Osteoblast (primary cell): ENCODE data around the gene FOXRED2. TPM values are rescaled to one million over a fixed set of nuclear protein-coding genes. Genes with fewer than 3 reads are reported as not detected.

Source experiments
- DNase-seq: peaks from one replicate; pipeline ENCODE4 v3.0.0; 2011; ENCODE audit warnings: low spot score, mixed read lengths; ENCODE audit not compliant: insufficient read length; ENCODE audit errors: missing footprints
- H2AFZ ChIP-seq: 2 replicates; pipeline ENCODE4 v1.6.0; 2011; ENCODE audit warnings: mild to moderate bottlenecking, low read length
- H3K27ac ChIP-seq: 2 replicates; pipeline ENCODE4 v1.5.1; 2011; ENCODE audit warnings: mild to moderate bottlenecking, low read depth, low read length, moderate library complexity
- H3K27me3 ChIP-seq: 2 replicates; pipeline ENCODE4 v1.6.0; 2012; ENCODE audit warnings: mild to moderate bottlenecking, control low read depth, inconsistent platforms, low read length, moderate library complexity; ENCODE audit not compliant: insufficient read depth
- H3K36me3 ChIP-seq: 2 replicates; pipeline ENCODE4 v1.5.1; 2011; ENCODE audit warnings: mild to moderate bottlenecking, low read length, control low read depth, moderate library complexity; ENCODE audit not compliant: insufficient read depth
- H3K4me1 ChIP-seq: 2 replicates; pipeline ENCODE4 v1.5.1; 2011; ENCODE audit warnings: mild to moderate bottlenecking, low read length, control low read depth, moderate library complexity; ENCODE audit not compliant: insufficient read depth
- H3K4me2 ChIP-seq: 2 replicates; pipeline ENCODE4 v1.6.0; 2011; ENCODE audit warnings: mild to moderate bottlenecking, low read length; ENCODE audit not compliant: insufficient read depth
- H3K4me3 ChIP-seq: fragments of 200-600 bp; sonication (generic); 3 replicates; pipeline ENCODE4 v1.5.1; 2012; ENCODE audit warnings: mild to moderate bottlenecking, low read length, inconsistent platforms; ENCODE audit not compliant: insufficient read depth
- H3K79me2 ChIP-seq: 2 replicates; pipeline ENCODE4 v1.6.0; 2012; ENCODE audit warnings: mild to moderate bottlenecking, low read length, control low read depth, inconsistent platforms; ENCODE audit not compliant: insufficient read depth
- H3K9me3 ChIP-seq: 2 replicates; pipeline ENCODE4 v1.5.1; 2011; ENCODE audit warnings: low read depth, low read length, control low read depth
- H4K20me1 ChIP-seq: 2 replicates; pipeline ENCODE4 v1.6.0; 2012; ENCODE audit warnings: mild to moderate bottlenecking, low read length, control low read depth; ENCODE audit not compliant: insufficient read depth
- total RNA-seq: library from RNA; depleted of rRNA; stranded (reverse); fragments of >200 nt; gene quantifications from 2 replicates; pipeline ENCODE4 v1.2.3, GENCODE V29; 2012
- TF ChIP-seq, protein P1 (sequence below): IDR thresholded peaks from 2 replicates; pipeline ENCODE4 v1.5.1; 2011; ENCODE audit warnings: mild to moderate bottlenecking, low read depth, low read length, moderate library complexity; ENCODE audit errors: extremely low read depth

The FOXRED2 gene
- total RNA-seq, 1 donor, result 16.3 TPM

DNA sequence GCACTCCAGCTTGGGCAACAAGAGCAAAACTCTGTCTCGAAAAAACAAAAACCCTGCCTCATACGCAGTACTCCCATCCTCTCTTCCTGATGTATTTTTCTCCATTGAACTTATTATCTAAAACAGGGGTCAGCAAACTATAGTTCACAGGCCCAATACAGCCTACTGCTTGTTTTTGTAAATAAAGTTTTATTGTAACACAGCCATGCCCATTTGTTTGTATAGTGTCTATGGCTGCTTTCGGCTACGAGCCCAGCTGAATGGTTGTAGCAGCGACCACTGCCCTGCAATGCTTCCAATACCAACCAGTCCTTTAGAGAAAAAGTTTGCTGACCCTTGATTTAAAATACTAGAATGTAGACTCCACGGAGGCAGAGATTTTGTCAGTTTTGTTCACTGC lies 31.5 kb downstream of the FOXRED2 start:
- H3K4me1 ChIP-seq, result peaks cover 26% of the 10 kb centered on the region

DNA sequence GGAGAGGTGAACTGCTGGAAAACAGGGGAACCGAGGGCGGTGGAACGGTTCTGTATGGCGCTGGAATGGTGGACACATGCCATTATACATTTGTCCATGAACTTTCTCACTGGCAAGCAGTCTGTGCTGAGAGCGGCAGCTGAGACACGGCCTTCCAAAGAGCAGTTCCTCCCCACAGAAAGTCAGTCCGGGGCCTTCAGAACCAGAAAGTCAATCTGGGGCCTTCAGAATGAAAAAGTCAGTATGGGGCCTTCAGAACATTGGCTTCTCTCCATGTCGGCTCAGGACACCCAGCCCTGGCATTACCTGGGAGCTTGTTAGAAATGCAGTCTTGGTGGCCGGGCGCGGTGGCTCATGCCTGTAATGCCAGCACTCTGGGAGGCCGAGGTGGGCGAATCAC lies 34.2 kb downstream of the FOXRED2 start:
- Histone ChIP-seq H3K79me2 (peaks cover 20% of the 10 kb centered on the region), H3K27me3 (no peaks in the 10 kb centered on the region), H3K4me1 (peaks cover 44% of the 10 kb centered on the region), H3K4me2 (no peak overlapping the region), H3K9me3 (no peaks in the 10 kb centered on the region), H3K4me3 (no peak overlapping the region), H2AFZ (no peak overlapping the region), H3K36me3 (peaks cover 43% of the 10 kb centered on the region), H4K20me1 (peaks cover 5% of the 10 kb centered on the region), H3K27ac (peak overlapping the region; percentile 96)
- TF ChIP-seq, protein P1, sequence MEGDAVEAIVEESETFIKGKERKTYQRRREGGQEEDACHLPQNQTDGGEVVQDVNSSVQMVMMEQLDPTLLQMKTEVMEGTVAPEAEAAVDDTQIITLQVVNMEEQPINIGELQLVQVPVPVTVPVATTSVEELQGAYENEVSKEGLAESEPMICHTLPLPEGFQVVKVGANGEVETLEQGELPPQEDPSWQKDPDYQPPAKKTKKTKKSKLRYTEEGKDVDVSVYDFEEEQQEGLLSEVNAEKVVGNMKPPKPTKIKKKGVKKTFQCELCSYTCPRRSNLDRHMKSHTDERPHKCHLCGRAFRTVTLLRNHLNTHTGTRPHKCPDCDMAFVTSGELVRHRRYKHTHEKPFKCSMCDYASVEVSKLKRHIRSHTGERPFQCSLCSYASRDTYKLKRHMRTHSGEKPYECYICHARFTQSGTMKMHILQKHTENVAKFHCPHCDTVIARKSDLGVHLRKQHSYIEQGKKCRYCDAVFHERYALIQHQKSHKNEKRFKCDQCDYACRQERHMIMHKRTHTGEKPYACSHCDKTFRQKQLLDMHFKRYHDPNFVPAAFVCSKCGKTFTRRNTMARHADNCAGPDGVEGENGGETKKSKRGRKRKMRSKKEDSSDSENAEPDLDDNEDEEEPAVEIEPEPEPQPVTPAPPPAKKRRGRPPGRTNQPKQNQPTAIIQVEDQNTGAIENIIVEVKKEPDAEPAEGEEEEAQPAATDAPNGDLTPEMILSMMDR, result no peak
- no peak for DNase-seq

More for the DNA sequence above, 31.5 kb downstream of the FOXRED2 start:
- H3K9me3 ChIP-seq, result no peaks in the 10 kb centered on the region
- peaks cover 5% of the 10 kb centered on the region for H4K20me1 ChIP-seq
- TF ChIP-seq, protein P1, result no peak
- H3K27ac ChIP-seq, result no peak overlapping the region
- DNase-seq, result no peak
- H2AFZ ChIP-seq, result no peak overlapping the region
- H3K79me2 ChIP-seq, result peaks cover 24% of the 10 kb centered on the region
- no peak overlapping the region for H3K4me3 ChIP-seq
- H3K27me3 ChIP-seq, result no peaks in the 10 kb centered on the region
- H3K36me3 ChIP-seq, result peaks cover 68% of the 10 kb centered on the region
- no peak overlapping the region for H3K4me2 ChIP-seq

DNA sequence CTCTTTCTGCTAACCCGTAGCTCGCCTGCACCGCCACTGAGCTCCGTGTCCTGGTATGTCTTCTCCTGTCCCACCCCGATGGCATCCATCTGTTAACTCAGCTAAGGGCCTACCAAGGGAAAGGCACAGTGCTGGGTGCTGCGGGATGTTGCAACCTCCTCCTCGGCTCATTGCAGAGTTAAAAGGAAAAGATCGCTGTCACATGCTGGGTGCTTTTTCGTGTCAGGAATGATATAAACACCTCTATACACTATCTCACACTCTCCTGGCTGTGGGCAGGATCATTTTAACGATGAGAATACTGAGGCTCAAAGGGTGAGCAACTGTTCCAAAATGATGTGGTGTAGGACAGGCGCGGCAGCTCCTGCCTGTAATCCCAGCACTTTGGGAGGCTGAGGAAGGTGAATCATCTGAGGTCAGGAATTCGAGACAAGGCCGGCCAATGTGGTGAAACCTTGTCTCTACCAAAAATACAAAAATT lies 35.5 kb downstream of the FOXRED2 start:
- H3K27me3 ChIP-seq, result no peaks in the 10 kb centered on the region
- H3K4me1 ChIP-seq, result peaks cover 56% of the 10 kb centered on the region
- peaks cover 19% of the 10 kb centered on the region for H3K79me2 ChIP-seq
- TF ChIP-seq, protein P1, result no peak
- peak overlapping the region; percentile 49 for H3K4me2 ChIP-seq
- no peak overlapping the region for H2AFZ ChIP-seq
- H3K27ac ChIP-seq, result peak overlapping the region; percentile 96
- H3K36me3 ChIP-seq, result peaks cover 33% of the 10 kb centered on the region
- DNase-seq, result no peak
- H4K20me1 ChIP-seq, result peaks cover 5% of the 10 kb centered on the region
- no peak overlapping the region for H3K4me3 ChIP-seq
- no peaks in the 10 kb centered on the region for H3K9me3 ChIP-seq

- Histone ChIP-seq H3K4me1 (peaks cover 59% of the 10 kb centered on the region), H4K20me1 (peaks cover 5% of the 10 kb centered on the region), H3K79me2 (peaks cover 19% of the 10 kb centered on the region), H3K27me3 (no peaks in the 10 kb centered on the region), H3K27ac (peak overlapping the region; percentile 96), H3K4me3 (no peak overlapping the region), H3K36me3 (peaks cover 31% of the 10 kb centered on the region), H3K9me3 (no peaks in the 10 kb centered on the region), H2AFZ (no peak overlapping the region), H3K4me2 (peak overlapping the region; percentile 49)
- no peak for DNase-seq
- TF ChIP-seq, protein P1, result no peak
Observed at GRCh38 chr22:36470994-36471331, 35.9 kb downstream of the FOXRED2 start.
